ENCODE measurements around the gene ELMOD3.
A peak's percentile ranks its signal among the peaks of the same experiment; 100 is the strongest.
"Not testable (repeated sequence)": the region's sequence is repeated elsewhere in the genome, so short reads cannot be mapped to it uniquely, and the experiment has no call there.

Gene ELMOD3

GRCh38 chr2:85427300-85427835 is 72.8 kb downstream of the ELMOD3 start:
- DNase-seq (ENCODE audit: low read depth) = no peak

GRCh38 chr2:85428343-85428881 is 73.8 kb downstream of the ELMOD3 start:
- no peak for DNase-seq (ENCODE audit: low read depth)

- no peak for DNase-seq (ENCODE audit: low read depth)
These were observed 74.8 kb downstream of the ELMOD3 start for GRCh38 chr2:85429213-85429923.

- DNase-seq (ENCODE audit: low read depth) = no peak
These were observed 75.3 kb downstream of the ELMOD3 start for GRCh38 chr2:85429924-85430289.

- no peak for DNase-seq (ENCODE audit: low read depth)
These were observed 76.4 kb downstream of the ELMOD3 start for GRCh38 chr2:85430752-85431569.

GRCh38 chr2:85431570-85432205 is 77.1 kb downstream of the ELMOD3 start:
- no peak for DNase-seq (ENCODE audit: low read depth)

- peak; percentile 90 for DNase-seq (ENCODE audit: low read depth)
These were observed 79.0 kb downstream of the ELMOD3 start for GRCh38 chr2:85433511-85434089.

GRCh38 chr2:85434696-85435095 is 80.1 kb downstream of the ELMOD3 start:
- DNase-seq (ENCODE audit: low read depth) = no peak

- no peak for DNase-seq (ENCODE audit: low read depth)
These were observed 80.8 kb downstream of the ELMOD3 start for GRCh38 chr2:85435220-85435958.

- DNase-seq (ENCODE audit: low read depth) = no peak
These were observed 81.6 kb downstream of the ELMOD3 start for GRCh38 chr2:85435981-85436835.

GRCh38 chr2:85436836-85437487 is 82.4 kb downstream of the ELMOD3 start:
- no peak for DNase-seq (ENCODE audit: low read depth)

- no peak for DNase-seq (ENCODE audit: low read depth)
These were observed 83.1 kb downstream of the ELMOD3 start for GRCh38 chr2:85437488-85438200.

- no peak for DNase-seq (ENCODE audit: low read depth)
These were observed 83.8 kb downstream of the ELMOD3 start for GRCh38 chr2:85438201-85439024.

- DNase-seq (ENCODE audit: low read depth) = no peak
These were observed 84.5 kb downstream of the ELMOD3 start for GRCh38 chr2:85439025-85439472.

GRCh38 chr2:85439569-85439968 is 85.0 kb downstream of the ELMOD3 start:
- not testable (repeated sequence) for DNase-seq (ENCODE audit: low read depth)

- no peak for DNase-seq (ENCODE audit: low read depth)
These were observed 85.4 kb downstream of the ELMOD3 start for GRCh38 chr2:85439986-85440385.

GRCh38 chr2:85440729-85441128 is 86.2 kb downstream of the ELMOD3 start:
- no peak for DNase-seq (ENCODE audit: low read depth)
